GM19463 (cell line): ENCODE measurements around the gene UGT1A7.
"Not testable (repeated sequence)": the region's sequence is repeated elsewhere in the genome, so short reads cannot be mapped to it uniquely, and the experiment has no call there.

Source experiments
- ATAC-seq: cut with Tn5 transposase; IDR thresholded peaks from one replicate; pipeline ENCODE4 v1.9.1; 2021; ENCODE audit warnings: mild to moderate bottlenecking, moderate library complexity; ENCODE audit not compliant: unreplicated experiment

Gene UGT1A7

DNA sequence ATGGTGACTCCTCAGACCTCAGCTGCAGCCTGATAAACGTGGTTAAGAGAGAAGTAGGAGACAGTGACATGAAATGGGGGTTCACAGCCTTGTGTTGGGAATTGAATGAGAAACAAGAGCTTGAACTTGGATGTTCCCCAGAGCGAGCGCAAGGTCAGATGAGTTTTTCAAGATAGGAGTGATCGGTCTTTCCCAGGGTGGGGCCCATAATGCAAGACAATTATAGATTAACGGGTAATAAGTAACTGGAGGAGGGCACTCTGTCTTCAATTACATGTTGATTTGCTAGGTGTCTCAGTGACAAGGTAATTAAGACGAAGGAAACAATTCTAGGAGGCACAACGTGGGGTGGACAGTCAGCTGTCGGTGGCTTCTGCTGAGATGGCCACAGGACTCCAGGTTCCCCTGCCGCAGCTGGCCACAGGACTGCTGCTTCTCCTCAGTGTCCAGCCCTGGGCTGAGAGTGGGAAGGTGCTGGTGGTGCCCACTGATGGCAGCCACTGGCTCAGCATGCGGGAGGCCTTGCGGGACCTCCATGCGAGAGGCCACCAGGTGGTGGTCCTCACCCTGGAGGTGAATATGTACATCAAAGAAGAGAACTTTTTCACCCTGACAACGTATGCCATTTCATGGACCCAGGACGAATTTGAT is 31.0 kb downstream of the UGT1A7 start, which contains the start of gene UGT1A5:
Gene UGT1A5 (plus strand): TSS at position 297 of the 651 bp plus-strand sequence. CDS start 85 bp downstream, at position 382.
- no peak for ATAC-seq

DNA sequence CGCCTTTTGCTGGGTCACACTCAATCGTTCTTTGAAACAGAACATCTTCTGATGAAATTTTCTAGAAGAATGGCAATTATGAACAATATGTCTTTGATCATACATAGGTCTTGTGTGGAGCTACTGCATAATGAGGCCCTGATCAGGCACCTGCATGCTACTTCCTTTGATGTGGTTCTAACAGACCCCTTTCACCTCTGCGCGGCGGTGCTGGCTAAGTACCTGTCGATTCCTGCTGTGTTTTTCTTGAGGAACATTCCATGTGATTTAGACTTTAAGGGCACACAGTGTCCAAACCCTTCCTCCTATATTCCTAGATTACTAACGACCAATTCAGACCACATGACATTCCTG is 31.5 kb downstream of the UGT1A7 start:
- ATAC-seq = no peak

DNA sequence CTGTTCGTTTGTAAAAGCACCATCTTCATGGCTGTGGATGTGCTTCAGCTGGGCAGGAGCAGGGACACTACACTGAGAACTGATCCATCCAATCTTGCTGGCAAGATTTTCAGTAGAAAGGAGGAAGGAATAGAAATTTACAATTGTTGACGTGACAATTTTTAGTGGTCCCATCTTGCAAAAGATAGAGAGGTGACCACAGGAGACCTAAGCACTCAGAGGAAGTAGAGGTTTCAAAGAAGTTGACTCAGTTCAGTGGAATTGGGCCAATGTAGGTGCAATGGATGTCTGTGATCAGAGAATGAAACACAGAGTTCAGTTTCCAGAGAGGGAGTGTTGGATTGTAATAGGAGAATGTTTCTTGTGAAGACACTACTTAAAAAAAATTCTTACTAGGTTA is 32.4 kb downstream of the UGT1A7 start:
- ATAC-seq = no peak

DNA sequence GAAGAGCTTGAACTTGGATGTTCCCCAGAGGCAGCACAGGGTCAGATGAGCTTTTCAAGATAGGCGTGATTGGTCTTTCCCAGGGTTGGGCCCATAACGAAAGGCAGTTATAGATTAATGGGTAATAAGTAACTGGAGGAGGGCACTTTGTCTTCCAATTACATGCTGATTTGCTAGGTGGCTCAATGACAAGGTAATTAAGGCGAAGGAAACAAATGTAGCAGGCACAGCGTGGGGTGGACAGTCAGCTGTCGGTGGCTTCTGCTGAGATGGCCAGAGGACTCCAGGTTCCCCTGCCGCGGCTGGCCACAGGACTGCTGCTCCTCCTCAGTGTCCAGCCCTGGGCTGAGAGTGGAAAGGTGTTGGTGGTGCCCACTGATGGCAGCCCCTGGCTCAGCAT is 36.9 kb downstream of the UGT1A7 start, which contains the start of gene UGT1A4:
Gene UGT1A4 (plus strand): TSS at position 185 of the 400 bp plus-strand sequence. CDS start 85 bp downstream, at position 270.
- no peak for ATAC-seq

DNA sequence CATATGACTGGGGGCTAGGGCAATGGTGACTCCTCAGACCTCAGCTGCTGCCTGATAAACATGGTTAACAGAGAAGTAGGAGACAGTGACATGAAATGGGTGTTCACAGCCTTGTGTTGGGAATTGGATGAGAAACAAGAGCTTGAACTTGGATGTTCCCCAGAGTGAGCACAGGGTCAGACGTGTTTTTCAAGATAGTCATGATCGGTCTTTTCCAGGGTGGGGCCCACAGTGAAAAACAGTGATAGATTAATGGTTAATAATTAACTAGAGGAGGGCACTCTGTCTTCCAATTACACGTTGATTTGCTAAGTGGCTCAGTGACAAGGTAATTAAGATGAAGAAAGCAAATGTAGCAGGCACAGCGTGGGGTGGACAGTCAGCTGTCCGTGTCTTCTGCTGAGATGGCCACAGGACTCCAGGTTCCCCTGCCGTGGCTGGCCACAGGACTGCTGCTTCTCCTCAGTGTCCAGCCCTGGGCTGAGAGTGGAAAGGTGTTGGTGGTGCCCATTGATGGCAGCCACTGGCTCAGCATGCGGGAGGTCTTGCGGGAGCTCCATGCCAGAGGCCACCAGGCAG is 47.1 kb downstream of the UGT1A7 start, which contains the start of gene UGT1A3:
Gene UGT1A3 (plus strand): TSS at position 320 of the 579 bp plus-strand sequence. CDS start 85 bp downstream, at position 405.
- ATAC-seq = no peak

DNA sequence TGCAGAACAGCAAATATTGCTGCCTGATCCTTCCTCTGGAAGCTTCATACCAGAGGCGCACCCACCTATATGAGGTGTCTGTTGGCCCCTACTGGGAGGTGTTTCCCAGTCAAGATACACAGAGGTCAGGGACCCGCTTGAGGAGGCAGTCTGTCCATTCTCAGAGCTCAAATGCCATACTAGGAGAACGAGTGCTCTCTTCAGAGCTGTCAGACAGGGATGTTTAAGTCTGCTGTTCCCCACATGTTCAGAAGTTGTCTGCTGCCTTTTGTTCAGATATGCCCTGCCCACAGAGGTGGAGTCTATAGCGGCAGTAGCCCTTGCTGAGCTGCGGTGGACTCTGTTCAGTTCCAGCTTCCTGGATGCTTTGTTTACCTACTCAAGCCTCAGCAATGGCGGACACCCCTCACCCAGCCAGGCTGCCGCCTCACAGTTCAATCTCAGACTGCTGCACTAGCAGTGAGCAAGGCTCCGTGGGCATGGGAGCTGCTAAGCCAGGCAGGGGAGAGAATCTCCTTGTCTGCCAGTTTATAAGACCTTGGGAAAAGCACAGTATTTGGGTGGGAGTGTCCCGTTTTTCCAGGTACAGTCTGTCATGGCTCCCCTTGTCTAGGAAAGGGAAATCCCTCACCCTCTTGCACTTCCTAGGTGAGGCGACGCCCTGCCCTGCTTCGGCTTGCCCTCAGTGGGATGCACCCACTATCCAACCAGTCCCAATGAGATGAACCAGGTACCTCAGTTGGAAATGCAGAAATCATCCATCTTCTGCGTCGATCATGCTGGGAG is 55.4 kb downstream of the UGT1A7 start:
- not testable (repeated sequence) for ATAC-seq

DNA sequence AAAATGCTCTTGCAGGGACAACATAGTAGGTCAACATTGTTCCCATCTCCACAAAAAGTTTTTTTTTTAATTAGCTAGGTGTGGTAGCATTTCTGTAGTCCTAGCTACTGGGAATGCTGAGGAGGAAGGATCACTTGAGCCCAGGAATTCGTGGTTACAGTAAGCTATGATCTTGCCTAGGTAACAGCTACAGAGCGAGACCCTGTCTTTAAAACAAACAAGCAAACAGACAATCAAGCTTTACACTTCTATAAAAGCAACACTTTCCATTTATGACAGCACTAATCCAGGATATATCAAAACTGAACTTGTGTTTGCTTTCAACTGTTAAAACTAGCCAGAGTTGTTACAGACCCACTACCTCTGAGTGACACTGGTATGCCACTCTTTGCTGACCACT is 59.2 kb downstream of the UGT1A7 start:
- ATAC-seq = no peak

DNA sequence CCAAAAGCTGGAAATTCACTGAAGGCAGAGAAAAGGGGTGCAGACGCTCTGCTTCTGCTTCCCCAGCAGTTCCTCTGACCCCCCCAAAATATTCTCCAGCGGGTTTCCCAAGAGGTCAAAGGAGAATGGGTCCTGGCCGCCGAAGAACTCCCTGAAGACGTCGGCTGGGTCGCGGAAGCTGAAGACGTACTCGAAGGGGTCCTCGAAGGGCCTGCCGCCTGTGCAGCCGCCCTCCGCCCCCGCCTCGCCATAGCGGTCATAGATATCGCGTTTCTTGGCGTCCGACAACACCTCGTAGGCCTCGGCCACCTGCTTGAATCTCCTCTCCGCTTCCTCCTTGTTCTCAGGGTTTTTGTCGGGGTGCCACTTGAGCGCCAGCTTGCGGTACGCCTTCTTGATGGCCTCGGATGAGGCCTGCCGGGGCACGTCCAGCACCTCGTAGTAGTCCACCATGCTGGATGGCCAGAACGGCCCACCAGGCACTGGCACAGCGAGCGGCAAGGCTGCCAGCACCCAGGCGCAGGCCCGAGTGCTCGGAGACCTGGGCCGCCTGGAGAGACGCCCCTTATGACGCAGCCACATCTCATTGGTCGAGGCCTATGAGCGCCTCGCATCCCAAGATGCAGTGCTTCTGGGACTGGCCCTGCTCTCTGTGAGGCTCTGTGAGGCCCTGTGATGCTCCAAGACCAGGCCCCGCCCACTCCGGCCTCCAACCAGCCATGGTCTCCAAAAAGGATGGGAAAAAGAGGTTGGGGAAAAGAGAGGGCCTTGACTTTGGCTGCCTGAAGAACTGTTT is 62.0 kb downstream of the UGT1A7 start:
- ATAC-seq = no peak

DNA sequence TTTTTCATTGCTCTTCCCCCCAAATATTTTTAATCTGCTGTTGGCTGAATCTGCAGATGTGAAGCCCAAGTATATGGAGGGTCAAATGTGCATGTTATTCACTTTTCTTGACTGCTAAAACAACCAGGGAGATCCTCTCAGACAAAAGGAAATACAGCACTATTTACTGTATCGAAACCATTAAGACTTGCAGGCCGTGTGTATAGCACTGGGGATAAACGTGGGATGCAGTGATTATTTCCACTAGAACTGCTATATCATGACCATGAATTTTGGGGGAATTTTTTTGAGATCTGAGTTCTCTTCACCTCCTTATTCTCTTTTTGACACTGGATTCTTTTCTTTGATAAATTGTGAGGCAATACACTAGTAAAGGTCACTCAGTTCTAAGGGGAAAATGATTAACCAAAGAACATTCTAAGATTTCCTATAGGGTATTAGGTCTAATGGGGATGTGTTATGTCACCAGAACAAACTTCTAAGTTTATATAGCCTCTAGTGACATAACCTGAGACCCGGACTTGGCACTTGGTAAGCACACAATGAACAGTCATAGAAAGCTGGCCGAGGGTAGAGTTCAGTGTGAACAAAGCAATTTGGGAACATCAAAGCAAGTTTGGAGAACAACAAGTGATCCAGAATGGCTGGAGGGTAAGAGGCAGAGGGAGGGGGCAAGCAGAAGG is 63.5 kb downstream of the UGT1A7 start:
- ATAC-seq = no peak

DNA sequence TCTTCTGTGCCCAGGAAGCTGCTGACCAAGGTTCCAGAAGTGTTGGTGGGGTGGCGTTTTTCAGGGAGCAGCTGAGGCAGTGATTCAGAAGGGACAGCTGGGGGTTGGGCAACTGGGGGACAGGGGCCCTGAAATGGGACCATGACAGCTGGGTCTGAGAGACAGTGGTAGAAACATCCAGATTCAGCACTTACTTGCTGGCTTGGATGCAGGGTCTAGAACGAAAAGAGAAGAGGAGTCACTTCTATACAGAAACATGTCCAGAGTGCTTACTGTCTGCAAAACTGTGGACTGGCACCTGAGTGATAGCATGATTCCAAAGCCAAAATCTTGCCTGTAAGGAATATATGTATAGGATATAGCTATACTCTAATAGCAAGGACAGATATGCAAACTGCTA is 64.1 kb downstream of the UGT1A7 start:
- not testable (repeated sequence) for ATAC-seq

DNA sequence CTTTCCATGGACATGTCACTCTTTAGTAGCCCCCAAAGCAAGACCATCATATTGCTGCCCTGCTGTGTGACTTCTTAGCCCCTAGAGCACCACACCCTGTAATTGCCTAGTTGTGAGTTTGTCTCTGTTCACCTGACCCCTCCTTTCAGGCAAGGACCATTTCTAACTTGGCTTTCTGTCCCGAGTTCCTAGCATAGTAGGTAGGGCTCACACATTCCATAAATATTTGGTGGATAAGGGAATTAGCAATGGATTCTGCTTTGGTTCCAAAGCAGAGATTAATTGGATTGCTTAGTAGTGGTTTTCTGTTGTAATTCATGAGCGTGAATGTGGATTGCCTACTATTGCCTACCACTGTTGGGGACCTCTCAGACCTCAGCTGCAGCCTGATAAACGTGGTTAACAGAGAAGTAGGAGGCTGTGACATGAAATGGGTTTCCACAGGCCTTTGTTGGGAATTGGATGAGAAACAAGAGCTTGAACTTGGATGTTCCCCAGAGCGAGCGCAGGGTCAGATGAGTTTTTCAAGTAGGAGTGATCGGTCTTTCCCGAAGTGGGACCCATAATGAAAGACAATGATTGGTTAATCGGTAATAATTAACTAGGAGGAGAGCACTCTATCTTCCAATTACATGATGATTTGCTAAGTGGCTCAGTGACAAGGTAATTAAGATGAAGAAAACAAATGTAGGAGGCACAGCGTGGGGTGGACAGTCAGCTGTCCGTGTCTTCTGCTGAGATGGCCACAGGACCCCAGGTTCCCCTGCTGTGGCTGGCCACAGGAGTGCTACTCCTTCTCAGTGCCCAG is 65.0 kb downstream of the UGT1A7 start:
- ATAC-seq = no peak

DNA sequence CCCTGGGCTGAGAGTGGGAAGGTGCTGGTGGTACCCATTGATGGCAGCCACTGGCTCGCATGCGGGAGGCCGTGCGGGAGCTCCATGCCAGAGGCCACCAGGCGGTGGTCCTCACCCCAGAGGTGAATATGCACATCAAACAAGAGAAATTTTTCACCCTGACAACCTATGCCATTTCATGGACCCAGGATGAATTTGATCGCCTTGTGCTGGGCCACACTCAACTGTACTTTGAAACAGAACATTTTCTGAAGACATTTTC is 65.5 kb downstream of the UGT1A7 start:
- no peak for ATAC-seq

DNA sequence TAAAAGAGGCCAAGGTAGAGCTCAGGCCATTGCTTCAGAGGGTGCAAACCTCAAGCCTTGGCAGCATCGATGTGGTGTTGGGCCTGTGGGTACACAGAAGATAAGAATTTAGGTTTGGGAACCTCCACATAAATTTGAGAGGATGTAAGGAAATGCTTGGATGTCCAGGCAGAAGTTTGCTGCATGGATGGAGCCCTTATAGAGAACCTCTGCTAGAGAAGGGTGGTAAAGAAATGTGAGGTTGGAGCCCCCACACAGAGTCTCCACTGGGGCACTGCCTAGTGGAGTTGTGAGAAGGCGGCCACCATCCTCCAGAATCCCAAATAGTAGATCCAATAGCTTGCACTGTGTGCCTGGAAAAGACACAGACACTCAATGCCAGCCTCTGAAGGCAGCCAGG is 69.0 kb downstream of the UGT1A7 start:
- ATAC-seq = not testable (repeated sequence)

DNA sequence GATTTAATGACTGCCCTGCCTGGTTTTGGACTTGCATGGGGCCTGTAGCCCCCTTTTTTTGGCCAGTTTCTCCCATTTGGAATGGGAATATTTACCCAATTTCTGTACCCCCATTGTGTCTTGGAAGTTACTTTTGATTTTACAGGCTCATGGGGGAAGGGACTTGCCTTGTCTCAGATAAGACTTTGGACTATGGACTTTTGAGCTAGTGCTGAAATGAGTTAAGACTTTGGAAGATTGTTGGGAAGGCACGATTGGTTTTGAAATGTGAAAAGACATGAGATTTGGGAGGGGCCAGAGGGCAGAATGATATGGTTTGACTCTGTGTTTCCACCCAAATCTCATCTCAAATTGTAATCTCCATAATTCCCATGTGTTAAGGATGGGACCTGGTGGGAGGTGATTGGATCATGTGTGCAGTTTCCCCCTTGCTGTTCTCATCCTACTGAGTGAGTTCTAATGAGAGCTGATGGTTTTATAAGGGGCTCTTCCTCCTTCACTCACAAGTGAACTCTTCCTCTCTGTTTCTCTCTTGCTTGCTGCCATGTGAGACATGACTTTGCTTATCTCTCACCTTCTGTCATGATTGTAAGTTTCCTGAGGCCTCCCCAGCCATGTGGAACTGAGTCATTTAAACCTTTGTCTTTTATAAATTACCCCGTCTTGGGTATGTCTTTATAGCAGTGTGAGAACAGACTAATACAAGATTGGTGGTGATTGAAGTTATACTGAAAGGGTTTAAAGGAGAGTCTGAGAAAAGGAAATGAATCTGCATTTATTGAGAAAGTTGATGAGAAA is 69.7 kb downstream of the UGT1A7 start:
- ATAC-seq = not testable (repeated sequence)

DNA sequence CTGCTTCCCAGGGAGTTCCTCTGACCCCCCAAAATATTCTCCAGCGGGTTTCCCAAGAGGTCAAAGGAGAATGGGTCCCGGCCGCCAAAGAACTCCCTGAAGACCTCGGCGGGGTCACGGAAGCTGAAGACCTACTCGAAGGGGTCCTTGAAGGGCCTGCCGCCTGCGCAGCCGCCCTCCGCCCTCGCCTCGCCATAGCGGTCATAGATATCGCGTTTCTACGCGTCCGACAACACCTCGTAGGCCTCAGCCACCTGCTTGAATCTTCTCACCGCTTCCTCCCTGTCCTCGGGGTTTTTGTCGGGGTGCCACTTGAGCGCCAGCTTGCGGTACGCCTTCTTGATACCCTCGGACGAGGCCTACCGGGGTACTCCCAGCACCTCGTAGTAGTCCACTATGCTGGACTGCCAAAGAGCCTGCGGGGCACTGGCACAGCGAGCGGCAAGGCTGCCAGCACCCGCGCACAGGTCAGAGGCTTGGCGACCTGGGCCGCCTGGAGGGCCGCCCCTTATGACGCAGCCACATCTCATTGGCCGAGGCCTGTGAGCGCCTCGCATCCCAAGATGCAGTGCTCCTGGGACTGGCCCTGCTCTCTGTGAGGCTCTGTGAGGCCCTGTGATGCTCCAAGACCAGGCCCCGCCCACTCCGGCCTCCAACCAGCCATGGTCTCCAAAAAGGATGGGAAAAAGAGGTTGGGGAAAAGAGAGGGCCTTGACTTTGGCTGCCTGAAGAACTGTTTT is 73.3 kb downstream of the UGT1A7 start:
- ATAC-seq = no peak

DNA sequence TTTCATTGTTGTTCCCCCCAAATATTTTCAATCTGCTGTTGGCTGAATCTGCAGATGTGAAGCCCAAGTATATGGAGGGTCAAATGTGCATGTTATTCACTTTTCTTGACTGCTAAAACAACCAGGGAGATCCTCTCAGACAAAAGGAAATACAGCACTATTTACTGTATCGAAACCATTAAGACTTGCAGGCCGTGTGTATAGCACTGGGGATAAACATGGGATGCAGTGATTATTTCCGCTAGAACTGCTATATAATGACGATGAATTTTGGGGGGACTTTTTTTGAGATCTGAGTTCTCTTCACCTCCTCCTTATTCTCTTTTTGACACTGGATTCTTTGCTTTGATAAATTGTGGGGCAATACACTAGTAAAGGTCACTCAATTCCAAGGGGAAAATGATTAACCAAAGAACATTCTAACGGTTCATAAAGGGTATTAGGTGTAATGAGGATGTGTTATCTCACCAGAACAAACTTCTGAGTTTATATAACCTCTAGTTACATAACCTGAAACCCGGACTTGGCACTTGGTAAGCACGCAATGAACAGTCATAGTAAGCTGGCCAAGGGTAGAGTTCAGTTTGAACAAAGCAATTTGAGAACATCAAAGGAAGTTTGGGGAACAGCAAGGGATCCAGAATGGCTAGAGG is 74.9 kb downstream of the UGT1A7 start:
- ATAC-seq = no peak

DNA sequence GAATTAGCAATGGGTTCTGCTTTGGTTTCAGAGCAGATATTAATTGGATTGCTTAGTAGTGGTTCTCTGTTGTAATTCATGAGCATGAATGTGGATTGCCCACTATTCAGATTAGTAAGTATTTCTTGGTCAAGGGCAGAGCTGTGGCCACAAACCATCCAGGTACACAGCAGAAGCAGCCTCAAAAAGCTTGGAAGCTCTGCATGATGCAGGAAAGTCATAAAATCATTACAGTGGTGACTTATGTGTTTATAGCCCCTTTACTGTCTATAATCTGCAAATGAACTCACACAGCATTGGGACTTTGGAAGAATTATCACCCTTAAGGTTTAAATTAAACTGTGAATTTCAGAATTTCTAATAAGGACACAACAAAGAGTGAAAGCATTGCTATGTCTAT is 76.4 kb downstream of the UGT1A7 start:
- no peak for ATAC-seq

DNA sequence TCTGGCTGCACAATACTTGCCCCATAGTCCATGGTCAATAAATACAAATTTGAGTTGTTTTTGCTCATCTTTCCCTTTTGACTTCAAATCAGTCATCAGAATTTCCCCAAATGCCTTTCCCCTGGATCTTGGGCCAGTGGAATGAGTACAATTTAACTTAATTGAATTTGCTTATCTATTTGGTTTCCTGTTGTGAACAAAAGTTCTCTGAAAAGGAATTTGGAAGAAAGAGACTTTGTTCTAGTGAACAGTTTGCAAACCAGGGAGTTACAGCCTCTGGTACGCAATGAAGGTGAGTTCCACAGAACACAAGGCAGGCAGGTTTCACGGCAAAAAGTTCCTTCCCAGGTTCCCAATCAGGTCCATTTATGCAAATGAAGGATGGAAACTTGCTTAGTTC is 77.1 kb downstream of the UGT1A7 start:
- no peak for ATAC-seq
